IMR-90 (cell line): ENCODE data around the gene MCM6. TPM values are rescaled to one million over a fixed set of nuclear protein-coding genes. Genes with fewer than 3 reads are reported as not detected.
A peak's percentile ranks its signal among the peaks of the same experiment; 100 is the strongest.

Source experiments
- ATAC-seq: fragments of 200-7000 bp; cut with Tn5 transposase; 2 replicates; pipeline ENCODE4 v1.9.1; 2020; ENCODE audit warnings: low read depth, mild to moderate bottlenecking, moderate library complexity
- BruUV-seq: library from RNA; stranded (reverse); fragments of 400-500 nt; replicated peaks from 2 replicates; lab custom pipeline; 2021; lab: Mats Ljungman, UMichigan
- CTCF ChIA-PET: fragments of 300-600 bp; formaldehyde crosslinking; extraction: SDS; loops from one replicate; lab custom pipeline; 2021; ENCODE audit warnings: antibody characterized with exemption; lab: Yijun Ruan, JAX
- POLR2A ChIA-PET: fragments of 300-600 bp; sonication (Branson Sonifier 250); formaldehyde crosslinking; loops from one replicate; lab custom pipeline; 2022; ENCODE audit warnings: antibody characterized with exemption; ENCODE audit not compliant: unreplicated experiment; lab: Charles Lee
- DNase-seq: peaks from one replicate; pipeline ENCODE4 v3.0.0; 2013
- H2AFZ ChIP-seq: replicated peaks from 2 replicates; pipeline ENCODE3; 2013; ENCODE audit warnings: low read length, mild to moderate bottlenecking; ENCODE audit not compliant: poor library complexity
- H2AK5ac ChIP-seq: 2 replicates; pipeline ENCODE4 v1.6.1; 2013; ENCODE audit warnings: low read depth, low read length, inconsistent platforms
- H2AK9ac ChIP-seq: replicated peaks from 2 replicates; pipeline ENCODE3; 2013; ENCODE audit warnings: mild to moderate bottlenecking, low read depth, low read length, moderate library complexity; ENCODE audit not compliant: poor library complexity
- H2BK120ac ChIP-seq: 2 replicates; pipeline ENCODE4 v1.6.1; 2013; ENCODE audit warnings: low read depth, low read length, inconsistent platforms
- H2BK15ac ChIP-seq: 3 replicates; pipeline ENCODE4 v1.6.1; 2013; ENCODE audit warnings: low read depth, low read length, inconsistent platforms
- H2BK20ac ChIP-seq: 2 replicates; pipeline ENCODE4 v1.6.1; 2013; ENCODE audit warnings: low read depth, mild to moderate bottlenecking, inconsistent platforms, low read length, moderate library complexity
- H2BK5ac ChIP-seq: 2 replicates; pipeline ENCODE4 v1.6.1; 2013; ENCODE audit warnings: mild to moderate bottlenecking, low read depth, low read length, inconsistent platforms; ENCODE audit not compliant: poor library complexity, severe bottlenecking
- H3K14ac ChIP-seq: replicated peaks from 2 replicates; pipeline ENCODE4 v1.6.1; 2013; ENCODE audit warnings: low read depth, low read length, inconsistent platforms
- H3K18ac ChIP-seq: 2 replicates; pipeline ENCODE4 v1.6.1; 2013; ENCODE audit warnings: low read depth, low read length, control low read depth
- H3K23ac ChIP-seq: 2 replicates; pipeline ENCODE4 v1.6.1; 2013; ENCODE audit warnings: low read depth, low read length, inconsistent platforms
- H3K27ac ChIP-seq: 2 replicates; pipeline ENCODE4 v1.5.1; 2013; ENCODE audit warnings: mild to moderate bottlenecking, control low read depth, low read length; ENCODE audit not compliant: insufficient read depth
- H3K27me3 ChIP-seq: 2 replicates; pipeline ENCODE4 v1.6.1; 2013; ENCODE audit warnings: low read length; ENCODE audit not compliant: control insufficient read depth, insufficient read depth
- H3K36me3 ChIP-seq: 2 replicates; pipeline ENCODE4 v1.6.1; 2013; ENCODE audit warnings: low read length, mixed read lengths; ENCODE audit not compliant: control insufficient read depth, insufficient read depth
- H3K4ac ChIP-seq: 2 replicates; pipeline ENCODE4 v1.6.1; 2013; ENCODE audit warnings: low read depth, low read length, inconsistent platforms
- H3K4me1 ChIP-seq: 2 replicates; pipeline ENCODE4 v1.6.1; 2013; ENCODE audit warnings: low read length, mixed read lengths; ENCODE audit not compliant: control insufficient read depth, insufficient read depth
- H3K4me2 ChIP-seq: 2 replicates; pipeline ENCODE4 v1.6.1; 2013; ENCODE audit warnings: low read depth, mild to moderate bottlenecking, control low read depth, low read length, moderate library complexity
- H3K4me3 ChIP-seq: 2 replicates; pipeline ENCODE4 v1.5.1; 2013; ENCODE audit warnings: low read depth, mild to moderate bottlenecking, control low read depth, low read length, moderate library complexity; ENCODE audit not compliant: insufficient read depth
- H3K56ac ChIP-seq: 2 replicates; pipeline ENCODE4 v1.6.1; 2013; ENCODE audit warnings: low read length, inconsistent platforms; ENCODE audit not compliant: insufficient read depth; ENCODE audit errors: extremely low read depth
- H3K79me1 ChIP-seq, 2 experiments: 2 replicates each; pipeline ENCODE4 v1.6.1; 2013; ENCODE audit warnings: low read length in 2 of 2, inconsistent platforms in 1 of 2, low read depth in 1 of 2
- H3K9ac ChIP-seq: 2 replicates; pipeline ENCODE4 v1.6.1; 2013; ENCODE audit warnings: low read depth, low read length, control low read depth
- H3K9me1 ChIP-seq: 2 replicates; pipeline ENCODE4 v1.6.1; 2013; ENCODE audit warnings: low read length, inconsistent platforms; ENCODE audit not compliant: insufficient read depth
- H3K9me3 ChIP-seq: 2 replicates; pipeline ENCODE4 v1.6.1; 2013; ENCODE audit warnings: low read length; ENCODE audit not compliant: control insufficient read depth, insufficient read depth
- H4K20me1 ChIP-seq: 2 replicates; pipeline ENCODE4 v1.6.1; 2013; ENCODE audit warnings: low read length, inconsistent platforms; ENCODE audit not compliant: insufficient read depth
- H4K5ac ChIP-seq: 2 replicates; pipeline ENCODE4 v1.6.1; 2013; ENCODE audit warnings: mild to moderate bottlenecking, low read depth, low read length, control low read depth
- H4K8ac ChIP-seq, 2 experiments: 2 replicates each; pipeline ENCODE4 v1.6.1; 2013; ENCODE audit warnings: low read depth in 2 of 2, low read length in 2 of 2, control low read depth in 1 of 2, inconsistent platforms in 1 of 2
- H4K91ac ChIP-seq: 2 replicates; pipeline ENCODE4 v1.6.1; 2013; ENCODE audit warnings: low read depth, low read length, inconsistent platforms; ENCODE audit not compliant: insufficient read depth
- BHLHE40 ChIP-seq: fragments of 150-350 bp; IDR thresholded peaks from 2 replicates; pipeline ENCODE4 v1.6.1; 2016; ENCODE audit warnings: mild to moderate bottlenecking, low read depth, low read length
- CEBPB ChIP-seq: IDR thresholded peaks from 2 replicates; pipeline ENCODE4 v1.6.1; 2012; ENCODE audit warnings: low read depth, low read length, improper control_type of control experiment
- CHD1 ChIP-seq: IDR thresholded peaks from 2 replicates; pipeline ENCODE4 v1.6.1; 2012; ENCODE audit warnings: low read depth, low read length, improper control_type of control experiment
- ELK1 ChIP-seq: fragments of 150-350 bp; IDR thresholded peaks from 2 replicates; pipeline ENCODE4 v1.6.1; 2016; ENCODE audit warnings: low read depth, mild to moderate bottlenecking, low read length, moderate library complexity, borderline replicate concordance
- FOS ChIP-seq: fragments of 150-350 bp; IDR thresholded peaks from 2 replicates; pipeline ENCODE4 v1.6.1; 2016; ENCODE audit warnings: low read depth, low read length
- MAFK ChIP-seq: IDR thresholded peaks from 2 replicates; pipeline ENCODE4 v1.6.1; 2012; ENCODE audit warnings: low read depth, low read length, improper control_type of control experiment
- MAZ ChIP-seq: IDR thresholded peaks from 2 replicates; pipeline ENCODE4 v1.6.1; 2012; ENCODE audit warnings: low read depth, mild to moderate bottlenecking, low read length, improper control_type of control experiment, moderate library complexity, borderline replicate concordance
- MXI1 ChIP-seq: IDR thresholded peaks from 2 replicates; pipeline ENCODE4 v1.6.1; 2012; ENCODE audit warnings: low read depth, mild to moderate bottlenecking, low read length, moderate library complexity, borderline replicate concordance
- NFE2L2 ChIP-seq: fragments of 150-350 bp; IDR thresholded peaks from 2 replicates; pipeline ENCODE4 v1.6.1; 2016; ENCODE audit warnings: low read depth, mild to moderate bottlenecking, low read length
- POLR2A ChIP-seq: IDR thresholded peaks from 2 replicates; pipeline ENCODE4 v1.6.1; 2012; ENCODE audit warnings: mild to moderate bottlenecking, low read depth, low read length
- RAD21 ChIP-seq: IDR thresholded peaks from 2 replicates; pipeline ENCODE4 v1.6.1; 2012; ENCODE audit warnings: low read length, improper control_type of control experiment
- RCOR1 ChIP-seq: IDR thresholded peaks from 2 replicates; pipeline ENCODE4 v1.6.1; 2012; ENCODE audit warnings: mild to moderate bottlenecking, low read length, improper control_type of control experiment; ENCODE audit not compliant: insufficient replicate concordance
- RFX5 ChIP-seq: IDR thresholded peaks from 2 replicates; pipeline ENCODE4 v1.8.0; 2012; ENCODE audit warnings: low read depth, mild to moderate bottlenecking, low read length, moderate library complexity
- SMC3 ChIP-seq: fragments of 150-350 bp; IDR thresholded peaks from 2 replicates; pipeline ENCODE4 v1.6.1; 2016; ENCODE audit warnings: low read depth, mild to moderate bottlenecking, antibody characterized with exemption, low read length, moderate library complexity
- USF2 ChIP-seq: fragments of 150-350 bp; IDR thresholded peaks from 2 replicates; pipeline ENCODE4 v1.6.1; 2017; ENCODE audit warnings: mild to moderate bottlenecking, antibody characterized with exemption, low read length, low read depth
- WGBS, 2 experiments: methylation state at CpG; one replicate each; pipeline versions ENCODE4 v1.1.5 to v1.1.7; 2013; ENCODE audit warnings: missing lambda C conversion rate in 2 of 2; ENCODE audit not compliant: insufficient read length in 1 of 2; ENCODE audit errors: extremely low coverage in 2 of 2; 5-methylcytosine and 5-hydroxymethylcytosine counted together
- dilution Hi-C: fragments of 300-500 bp; cut with HindIII; formaldehyde crosslinking; loops from one replicate; pipeline ENCODE4 v1.14.3; 2018; ENCODE audit warnings: low sequenced_read_pairs; ENCODE audit not compliant: unreplicated experiment
- in situ Hi-C: fragments of 300-500 bp; cut with MboI; formaldehyde crosslinking; loops from 3 replicates; pipeline ENCODE4 v1.14.3; 2019; ENCODE audit warnings: low sequenced_read_pairs, inconsistent platforms, mixed read lengths
- intact Hi-C: fragments of 100-400 bp; cut with micrococcal nuclease; formaldehyde crosslinking; loops from 2 replicates; pipeline ENCODE4 v1.10.0; 2022
- polyA plus RNA-seq, 3 experiments: library from polyadenylated mRNA; depleted of rRNA; stranded (reverse); fragments of >200 nt; gene quantifications; 2 replicates each; pipeline ENCODE4 v1.2.3, GENCODE V29; 2012; ENCODE audit warnings: low replicate concordance in 1 of 3
- total RNA-seq: library from RNA; depleted of rRNA; stranded (reverse); fragments of >200 nt; gene quantifications from 2 replicates; pipeline ENCODE4 v1.2.3, GENCODE V29; 2012
- TF ChIP-seq, protein P1 (sequence below): conservative IDR thresholded peaks from 2 replicates; pipeline ENCODE4 v1.5.1; 2012; ENCODE audit warnings: mild to moderate bottlenecking, low read depth, low read length, improper control_type of control experiment

Gene MCM6
- total and polyA plus RNA-seq, 2 of the 4 experiments (the other 2 are of a cell fraction), result 21.4 to 29.6 TPM

DNA sequence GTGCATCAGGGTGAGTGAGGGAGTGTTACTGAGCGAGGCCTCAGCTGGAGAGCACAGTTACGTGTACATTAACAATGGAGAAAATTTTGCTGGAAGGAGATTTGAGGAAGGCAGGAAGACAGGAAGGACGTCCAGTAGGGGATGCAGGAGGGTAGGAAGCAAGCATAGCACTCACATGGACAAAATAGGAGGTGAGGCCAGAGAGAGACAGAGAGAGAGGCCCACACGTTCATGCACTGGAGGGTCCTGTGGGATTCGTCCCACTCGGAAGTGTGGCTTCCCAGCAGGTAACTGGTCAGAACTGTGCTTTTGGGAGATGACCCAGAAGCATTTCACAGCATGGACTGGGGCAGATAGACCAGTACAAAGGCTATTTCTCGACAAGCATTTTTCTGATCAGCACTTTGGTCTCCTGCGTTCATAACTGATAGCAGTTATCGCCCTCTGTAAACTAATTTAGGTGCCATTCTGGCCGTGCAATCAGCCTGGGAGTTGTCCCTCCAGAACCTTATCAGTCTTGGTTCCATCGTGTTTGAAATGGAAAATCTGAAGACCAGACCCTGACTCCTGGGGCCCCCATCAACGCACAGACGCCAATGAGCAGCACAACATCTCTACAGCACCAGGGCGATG is 44.9 kb downstream of the MCM6 start:
- no peak overlapping the region for H2BK20ac ChIP-seq
- H3K4me3 ChIP-seq, result no peak overlapping the region
- dilution Hi-C loops (no loop called here), in situ Hi-C loops (no loop called here), intact Hi-C loops (no loop called here)
- H3K79me1 ChIP-seq, result no peaks in the 10 kb centered on the region
- no peak for ATAC-seq
- no peaks in the 10 kb centered on the region for H3K9me3 ChIP-seq
- no peak overlapping the region for H4K8ac ChIP-seq
- peak overlapping the region; percentile 8 for H2AK9ac ChIP-seq
- no peak overlapping the region for H3K23ac ChIP-seq
- H3K56ac ChIP-seq, result no peak overlapping the region
- no peaks in the 10 kb centered on the region for H3K4me1 ChIP-seq
- H3K4ac ChIP-seq, result no peak overlapping the region
- no peak overlapping the region for H3K4me2 ChIP-seq
- no peak overlapping the region for H2BK5ac ChIP-seq
- ChIA-PET POLR2A (no interaction called here), CTCF (no interaction called here)
- TF ChIP-seq MAFK (no peak), CHD1 (no peak), MAZ (no peak), CEBPB (no peak), FOS (no peak), RAD21 (no peak), NFE2L2 (no peak), RFX5 (no peak), RCOR1 (no peak), SMC3 (no peak), MXI1 (no peak), ELK1 (no peak), USF2 (no peak), POLR2A (no peak), BHLHE40 (no peak)
- TF ChIP-seq, protein P1, sequence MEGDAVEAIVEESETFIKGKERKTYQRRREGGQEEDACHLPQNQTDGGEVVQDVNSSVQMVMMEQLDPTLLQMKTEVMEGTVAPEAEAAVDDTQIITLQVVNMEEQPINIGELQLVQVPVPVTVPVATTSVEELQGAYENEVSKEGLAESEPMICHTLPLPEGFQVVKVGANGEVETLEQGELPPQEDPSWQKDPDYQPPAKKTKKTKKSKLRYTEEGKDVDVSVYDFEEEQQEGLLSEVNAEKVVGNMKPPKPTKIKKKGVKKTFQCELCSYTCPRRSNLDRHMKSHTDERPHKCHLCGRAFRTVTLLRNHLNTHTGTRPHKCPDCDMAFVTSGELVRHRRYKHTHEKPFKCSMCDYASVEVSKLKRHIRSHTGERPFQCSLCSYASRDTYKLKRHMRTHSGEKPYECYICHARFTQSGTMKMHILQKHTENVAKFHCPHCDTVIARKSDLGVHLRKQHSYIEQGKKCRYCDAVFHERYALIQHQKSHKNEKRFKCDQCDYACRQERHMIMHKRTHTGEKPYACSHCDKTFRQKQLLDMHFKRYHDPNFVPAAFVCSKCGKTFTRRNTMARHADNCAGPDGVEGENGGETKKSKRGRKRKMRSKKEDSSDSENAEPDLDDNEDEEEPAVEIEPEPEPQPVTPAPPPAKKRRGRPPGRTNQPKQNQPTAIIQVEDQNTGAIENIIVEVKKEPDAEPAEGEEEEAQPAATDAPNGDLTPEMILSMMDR, result no peak
- H4K91ac ChIP-seq, result no peak overlapping the region
- BruUV-seq, result no TSS peak
- no peaks in the 10 kb centered on the region for H4K20me1 ChIP-seq
- no peak overlapping the region for H3K18ac ChIP-seq
- no peak overlapping the region for H2BK15ac ChIP-seq
- no peak overlapping the region for H3K27ac ChIP-seq
- WGBS, 2 experiments, result 81% methylated on average over 6 of the region's 14 CpGs; no CpG with 5 or more reads in 1 of the 2 experiments
- H3K9ac ChIP-seq, result no peak overlapping the region
- H3K36me3 ChIP-seq, result no peaks in the 10 kb centered on the region
- H3K14ac ChIP-seq, result no peak overlapping the region
- H2AFZ ChIP-seq, result no peak overlapping the region
- H3K9me1 ChIP-seq, result peaks cover 3% of the 10 kb centered on the region; the same call in 1 of the 2 replicates
- H3K27me3 ChIP-seq, result no peaks in the 10 kb centered on the region; the same call in 1 of the 2 replicates
- DNase-seq, result no peak
- no peak overlapping the region for H2AK5ac ChIP-seq
- H4K5ac ChIP-seq, result no peak overlapping the region
- H2BK120ac ChIP-seq, result no peak overlapping the region
